Measurements from ENCODE around the gene MIF4GD.

- TF ChIP-seq POLR2AphosphoS5 (IDR thresholded peaks at IDR 0.05) (no peak), CTCF (IDR thresholded peaks at IDR 0.05) (no peak), POLR2A (IDR thresholded peaks at IDR 0.05) (no peak)
Observed at GRCh38 chr17:75267153-75267410, 3.9 kb downstream of the MIF4GD start.
